Transverse colon (tissue), 4 donors: ENCODE measurements around the gene MOB3B.

ENCODE experiments used
- POLR2A ChIP-seq: fragments of 450-650 bp; IDR thresholded peaks from one replicate; pipeline ENCODE4 v1.6.1; 2016; ENCODE audit warnings: antibody characterized with exemption, mild to moderate bottlenecking, moderate library complexity
- POLR2AphosphoS5 ChIP-seq, 3 donors: sonication (generic); formaldehyde crosslinking; IDR thresholded peaks; one replicate each; pipeline ENCODE4 v1.6.1; 2016; ENCODE audit warnings: antibody characterized with exemption in 3 of 3
- TF ChIP-seq, protein P1 (sequence below), 5 experiments: fragments of 200-600 bp in 3 of 5; fragments of 450-650 bp in 2 of 5; sonication (generic) in 3 of 5; IDR thresholded peaks; 1 replicate in 2 of 5; 2 replicates in 3 of 5; pipeline ENCODE4 v1.5.1; 2016 to 2017; ENCODE audit warnings: antibody characterized with exemption in 5 of 5, inconsistent platforms in 3 of 5, mild to moderate bottlenecking in 2 of 5, moderate library complexity in 1 of 5

DNA sequence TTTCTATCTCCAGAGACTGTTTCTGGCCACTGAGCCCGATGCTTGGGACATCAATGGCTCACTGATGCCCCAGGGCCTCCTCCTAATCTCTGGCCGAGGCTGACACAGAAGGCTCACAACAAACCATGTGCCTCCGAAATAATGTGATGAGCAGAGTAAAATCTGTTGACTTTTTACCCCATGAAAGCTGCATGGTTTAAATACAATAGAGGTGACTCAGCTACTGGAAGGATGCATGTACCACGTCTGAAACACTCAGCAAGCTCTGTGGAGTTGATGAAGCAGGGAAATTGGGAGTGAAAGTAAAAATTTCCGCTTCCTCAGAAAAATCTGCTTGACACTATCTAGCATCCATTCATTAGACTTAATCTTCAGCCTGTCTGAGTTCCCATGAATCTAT is 121.6 kb downstream of the MOB3B start:
- no peak for TF ChIP-seq POLR2A
- TF ChIP-seq, protein P1, sequence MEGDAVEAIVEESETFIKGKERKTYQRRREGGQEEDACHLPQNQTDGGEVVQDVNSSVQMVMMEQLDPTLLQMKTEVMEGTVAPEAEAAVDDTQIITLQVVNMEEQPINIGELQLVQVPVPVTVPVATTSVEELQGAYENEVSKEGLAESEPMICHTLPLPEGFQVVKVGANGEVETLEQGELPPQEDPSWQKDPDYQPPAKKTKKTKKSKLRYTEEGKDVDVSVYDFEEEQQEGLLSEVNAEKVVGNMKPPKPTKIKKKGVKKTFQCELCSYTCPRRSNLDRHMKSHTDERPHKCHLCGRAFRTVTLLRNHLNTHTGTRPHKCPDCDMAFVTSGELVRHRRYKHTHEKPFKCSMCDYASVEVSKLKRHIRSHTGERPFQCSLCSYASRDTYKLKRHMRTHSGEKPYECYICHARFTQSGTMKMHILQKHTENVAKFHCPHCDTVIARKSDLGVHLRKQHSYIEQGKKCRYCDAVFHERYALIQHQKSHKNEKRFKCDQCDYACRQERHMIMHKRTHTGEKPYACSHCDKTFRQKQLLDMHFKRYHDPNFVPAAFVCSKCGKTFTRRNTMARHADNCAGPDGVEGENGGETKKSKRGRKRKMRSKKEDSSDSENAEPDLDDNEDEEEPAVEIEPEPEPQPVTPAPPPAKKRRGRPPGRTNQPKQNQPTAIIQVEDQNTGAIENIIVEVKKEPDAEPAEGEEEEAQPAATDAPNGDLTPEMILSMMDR (IDR thresholded peaks at IDR 0.05): no peak
- TF ChIP-seq POLR2AphosphoS5 (IDR thresholded peaks at IDR 0.05): no peak
